B cell (primary cell): ENCODE results near the gene ZDHHC7.

Source experiments
- CTCF ChIP-seq: fragments of 200-600 bp; IDR thresholded peaks from one replicate; pipeline ENCODE4 v1.8.0; 2022; ENCODE audit warnings: antibody characterized with exemption, mild to moderate bottlenecking
- EZH2 ChIP-seq: IDR thresholded peaks from 2 replicates; pipeline ENCODE4 v1.6.1; 2012; ENCODE audit warnings: borderline replicate concordance, low read depth, mild to moderate bottlenecking, moderate library complexity, low read length; ENCODE audit not compliant: insufficient read depth, poor library complexity, severe bottlenecking

- no peak for TF ChIP-seq CTCF
- no peak for TF ChIP-seq EZH2
Observed at GRCh38 chr16:85037050-85037410, 25.7 kb upstream of the ZDHHC7 start.
